ENCODE data around the gene TENM4.

DNA sequence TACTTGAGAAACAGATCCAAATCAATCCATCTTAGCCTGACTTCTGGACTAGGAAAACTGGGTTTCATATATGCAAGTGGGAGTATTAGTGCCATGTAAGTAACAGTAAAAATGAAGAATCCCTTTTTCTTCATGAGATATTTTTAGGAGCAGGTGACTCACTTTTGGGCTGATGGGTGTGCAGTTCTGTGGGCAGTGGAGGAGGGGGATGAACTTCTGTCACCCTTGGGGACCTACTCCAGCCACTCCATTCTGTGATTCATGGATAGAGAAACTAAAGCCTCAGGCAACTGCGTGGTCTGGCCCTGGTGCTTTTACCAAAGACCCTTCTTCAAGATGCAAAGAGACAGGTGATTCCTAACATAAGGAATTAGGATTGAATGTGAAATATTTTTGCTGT, 657.5 kb downstream of the TENM4 start:
- TF ChIP-seq, protein P1, sequence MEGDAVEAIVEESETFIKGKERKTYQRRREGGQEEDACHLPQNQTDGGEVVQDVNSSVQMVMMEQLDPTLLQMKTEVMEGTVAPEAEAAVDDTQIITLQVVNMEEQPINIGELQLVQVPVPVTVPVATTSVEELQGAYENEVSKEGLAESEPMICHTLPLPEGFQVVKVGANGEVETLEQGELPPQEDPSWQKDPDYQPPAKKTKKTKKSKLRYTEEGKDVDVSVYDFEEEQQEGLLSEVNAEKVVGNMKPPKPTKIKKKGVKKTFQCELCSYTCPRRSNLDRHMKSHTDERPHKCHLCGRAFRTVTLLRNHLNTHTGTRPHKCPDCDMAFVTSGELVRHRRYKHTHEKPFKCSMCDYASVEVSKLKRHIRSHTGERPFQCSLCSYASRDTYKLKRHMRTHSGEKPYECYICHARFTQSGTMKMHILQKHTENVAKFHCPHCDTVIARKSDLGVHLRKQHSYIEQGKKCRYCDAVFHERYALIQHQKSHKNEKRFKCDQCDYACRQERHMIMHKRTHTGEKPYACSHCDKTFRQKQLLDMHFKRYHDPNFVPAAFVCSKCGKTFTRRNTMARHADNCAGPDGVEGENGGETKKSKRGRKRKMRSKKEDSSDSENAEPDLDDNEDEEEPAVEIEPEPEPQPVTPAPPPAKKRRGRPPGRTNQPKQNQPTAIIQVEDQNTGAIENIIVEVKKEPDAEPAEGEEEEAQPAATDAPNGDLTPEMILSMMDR (IDR thresholded peaks at IDR 0.05): no peak
- TF ChIP-seq POLR2A (IDR thresholded peaks at IDR 0.05): no peak
